ENCODE measurements around the gene BBS5.
"Not testable (repeated sequence)": the region's sequence is repeated elsewhere in the genome, so short reads cannot be mapped to it uniquely, and the experiment has no call there.

BBS5 gene

DNA sequence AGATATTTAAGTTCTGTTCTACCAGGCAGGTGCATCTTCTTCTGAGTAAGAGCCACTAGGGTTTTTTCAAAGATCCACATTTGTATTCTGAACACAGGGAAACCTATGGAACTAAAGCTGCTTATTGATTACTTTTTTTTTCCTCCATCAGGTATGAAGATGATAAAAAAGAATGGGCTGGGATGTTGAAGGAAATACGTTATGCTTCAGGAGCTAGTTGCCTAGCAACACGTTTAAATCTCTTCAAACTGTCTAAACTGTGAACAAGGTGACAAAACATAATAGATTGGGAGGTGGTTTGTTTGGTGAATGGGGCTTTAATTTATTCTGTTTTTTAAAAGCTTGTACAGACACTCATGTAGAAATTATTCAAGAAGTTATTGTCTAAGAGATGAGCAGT, 46.1 kb downstream of the BBS5 start:
- TF ChIP-seq JUND (IDR thresholded peaks at IDR 0.05; ENCODE audit: low read depth) = no peak
- no peak for DNase-seq (ENCODE audit: low read depth in 1 of 2, low spot score in 1 of 2)
- in situ Hi-C loops (cut with HindIII; ENCODE audit: low pct_unique_long_range_greater_than_20kb, low sequenced_read_pairs) = no loop called here

DNA sequence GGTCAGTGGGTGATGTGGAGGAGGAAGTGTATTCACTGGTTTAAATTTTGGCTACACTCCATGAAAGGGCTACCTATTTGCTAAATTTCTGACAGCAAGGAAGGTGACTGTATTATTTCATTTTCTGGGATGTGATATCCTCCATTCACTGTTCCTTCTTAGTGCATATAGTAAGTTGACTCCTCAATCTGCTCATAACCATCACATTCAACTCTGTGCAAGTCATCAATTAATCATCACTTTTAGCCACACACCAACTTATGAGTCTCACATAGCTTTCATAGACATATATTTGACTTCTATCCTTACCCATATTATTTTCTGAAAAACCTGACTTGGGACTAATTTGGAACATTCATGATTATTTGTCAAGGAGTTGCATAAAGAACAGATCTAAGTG, 47.2 kb downstream of the BBS5 start:
- in situ Hi-C loops (cut with HindIII; ENCODE audit: low pct_unique_long_range_greater_than_20kb, low sequenced_read_pairs) = no loop called here
- no peak for DNase-seq (ENCODE audit: low read depth in 1 of 2, low spot score in 1 of 2)
- TF ChIP-seq JUND (IDR thresholded peaks at IDR 0.05; ENCODE audit: low read depth) = no peak

DNA sequence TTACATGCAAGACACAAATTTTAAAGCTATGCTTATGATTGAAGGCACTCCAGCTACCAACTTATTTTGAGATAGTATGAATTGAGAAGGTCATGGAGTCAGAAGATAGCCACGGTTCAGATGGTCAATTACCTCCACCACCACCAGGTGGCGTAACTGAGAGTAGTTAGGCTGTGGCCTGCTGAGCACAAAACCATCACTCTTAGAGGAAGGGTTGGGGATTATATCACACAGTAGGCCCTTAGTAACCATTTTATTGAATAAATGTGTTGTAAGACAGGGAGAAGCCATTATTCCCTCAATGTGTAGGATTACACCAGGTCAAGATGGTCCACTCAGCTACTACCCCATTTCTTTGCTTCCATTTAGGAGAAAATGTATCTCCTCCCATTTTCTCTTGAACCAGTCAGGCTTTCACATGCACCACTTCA, 49.0 kb downstream of the BBS5 start:
- in situ Hi-C loops (cut with HindIII; ENCODE audit: low pct_unique_long_range_greater_than_20kb, low sequenced_read_pairs) = no loop called here

DNA sequence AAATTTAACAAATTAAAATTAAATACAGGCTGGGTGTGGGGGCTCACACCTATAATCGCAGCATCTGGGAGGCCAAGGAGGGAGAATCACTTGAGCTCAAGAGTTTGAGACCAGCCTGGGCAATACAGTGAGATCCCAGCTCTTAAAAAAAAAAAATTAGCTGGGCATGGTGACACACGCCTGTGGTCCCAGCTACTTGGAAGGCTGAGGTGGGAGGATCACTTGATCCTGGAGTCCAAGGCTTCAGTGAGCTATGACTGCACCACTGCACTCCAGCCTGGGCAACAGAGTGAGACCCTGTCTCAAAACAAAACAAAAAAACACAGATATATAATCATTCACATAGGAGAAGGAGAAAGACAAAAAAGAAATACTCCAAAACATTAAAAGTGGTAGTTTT, 60.2 kb downstream of the BBS5 start:
- DNase-seq (ENCODE audit: low read depth in 1 of 2, low spot score in 1 of 2); in situ Hi-C loops (cut with HindIII; ENCODE audit: low pct_unique_long_range_greater_than_20kb, low sequenced_read_pairs): not testable (repeated sequence)

More for the DNA sequence above, 49.0 kb downstream of the BBS5 start:
- DNase-seq (ENCODE audit: low read depth in 1 of 2, low spot score in 1 of 2) = peak in 1 of 2 experiments; percentile 54
- TF ChIP-seq JUND (IDR thresholded peaks at IDR 0.05; ENCODE audit: low read depth) = no peak

- TF ChIP-seq JUND (IDR thresholded peaks at IDR 0.05; ENCODE audit: low read depth) = no peak
- DNase-seq (ENCODE audit: low read depth in 1 of 2, low spot score in 1 of 2) = no peak
- in situ Hi-C loops (cut with HindIII; ENCODE audit: low pct_unique_long_range_greater_than_20kb, low sequenced_read_pairs) = no loop called here
Measured at GRCh38 chr2:169540146-169540545, 60.9 kb downstream of the BBS5 start.

DNA sequence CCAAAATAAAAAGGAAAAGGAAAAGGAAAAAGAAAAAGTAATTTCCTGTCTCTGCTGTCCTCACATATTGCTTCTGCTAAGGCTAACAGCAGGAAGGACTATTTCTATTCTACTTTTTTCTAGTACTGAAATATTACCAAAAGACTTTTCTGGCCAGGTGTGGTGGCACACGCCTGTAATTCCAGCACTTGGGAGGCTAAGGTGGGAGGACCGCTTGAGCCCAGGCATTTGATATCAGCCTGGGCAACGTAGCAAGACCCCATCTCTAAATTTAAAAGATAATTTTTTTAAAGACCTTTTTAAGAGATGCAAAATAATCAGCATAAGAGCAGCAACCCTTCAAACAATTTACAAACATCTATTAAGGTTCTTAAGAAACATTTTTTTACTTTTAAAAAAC, 63.1 kb downstream of the BBS5 start:
- no peak for TF ChIP-seq JUND (IDR thresholded peaks at IDR 0.05; ENCODE audit: low read depth)
- no peak for DNase-seq (ENCODE audit: low read depth in 1 of 2, low spot score in 1 of 2)
- in situ Hi-C loops (cut with HindIII; ENCODE audit: low pct_unique_long_range_greater_than_20kb, low sequenced_read_pairs) = no loop called here

DNA sequence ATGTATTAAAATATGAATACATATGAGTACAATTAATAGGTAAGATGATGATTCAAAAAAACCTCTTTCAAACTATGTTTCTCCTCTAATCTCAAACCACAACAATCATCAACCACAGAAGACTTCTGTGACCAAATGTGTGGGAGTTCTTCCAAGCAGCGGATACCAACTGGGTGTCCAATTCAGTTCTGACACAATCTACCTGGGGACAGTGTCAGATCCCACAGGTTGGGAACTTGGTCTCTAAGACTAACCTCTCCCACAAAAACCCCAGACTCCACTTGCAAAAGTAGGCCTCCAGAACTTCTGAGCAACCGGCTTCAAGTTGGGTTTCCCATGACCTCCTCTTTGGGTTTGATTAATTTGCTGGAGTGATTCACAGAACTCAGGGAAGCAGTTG, 67.5 kb downstream of the BBS5 start:
- TF ChIP-seq JUND (IDR thresholded peaks at IDR 0.05; ENCODE audit: low read depth) = no peak
- in situ Hi-C loops (cut with HindIII; ENCODE audit: low pct_unique_long_range_greater_than_20kb, low sequenced_read_pairs) = no loop called here
- DNase-seq (ENCODE audit: low read depth in 1 of 2, low spot score in 1 of 2) = no peak
